T-helper 2 cell treated with Interferon-gamma antibody and Interleukin-4, amounts not matched to agents 5 μg/mL and 100 μg/mL, for 36 hours (primary cell): Measurements from ENCODE around the gene TADA1.

Experiments
- DNase-seq: peaks from one replicate; pipeline ENCODE4 v3.0.0; 2021; ENCODE audit warnings: low spot score
- H3K27ac Mint-ChIP-seq: one replicate; pipeline ENCODE4 v1.8.0; 2021; ENCODE audit warnings: mild to moderate bottlenecking, mixed read lengths
- H3K27me3 Mint-ChIP-seq: one replicate; pipeline ENCODE4 v1.8.0; 2021; ENCODE audit warnings: low read depth, mixed read lengths
- H3K36me3 Mint-ChIP-seq: one replicate; pipeline ENCODE4 v1.8.0; 2021; ENCODE audit warnings: low read depth, mixed read lengths
- H3K4me1 Mint-ChIP-seq: one replicate; pipeline ENCODE4 v1.8.0; 2021; ENCODE audit warnings: low read depth, mixed read lengths
- H3K4me3 Mint-ChIP-seq: one replicate; pipeline ENCODE4 v1.8.0; 2022; ENCODE audit warnings: mild to moderate bottlenecking, moderate library complexity, mixed read lengths
- H3K9me3 Mint-ChIP-seq: one replicate; pipeline ENCODE4 v1.8.0; 2021; ENCODE audit warnings: mixed read lengths

Gene TADA1, protein sequence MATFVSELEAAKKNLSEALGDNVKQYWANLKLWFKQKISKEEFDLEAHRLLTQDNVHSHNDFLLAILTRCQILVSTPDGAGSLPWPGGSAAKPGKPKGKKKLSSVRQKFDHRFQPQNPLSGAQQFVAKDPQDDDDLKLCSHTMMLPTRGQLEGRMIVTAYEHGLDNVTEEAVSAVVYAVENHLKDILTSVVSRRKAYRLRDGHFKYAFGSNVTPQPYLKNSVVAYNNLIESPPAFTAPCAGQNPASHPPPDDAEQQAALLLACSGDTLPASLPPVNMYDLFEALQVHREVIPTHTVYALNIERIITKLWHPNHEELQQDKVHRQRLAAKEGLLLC

DNA sequence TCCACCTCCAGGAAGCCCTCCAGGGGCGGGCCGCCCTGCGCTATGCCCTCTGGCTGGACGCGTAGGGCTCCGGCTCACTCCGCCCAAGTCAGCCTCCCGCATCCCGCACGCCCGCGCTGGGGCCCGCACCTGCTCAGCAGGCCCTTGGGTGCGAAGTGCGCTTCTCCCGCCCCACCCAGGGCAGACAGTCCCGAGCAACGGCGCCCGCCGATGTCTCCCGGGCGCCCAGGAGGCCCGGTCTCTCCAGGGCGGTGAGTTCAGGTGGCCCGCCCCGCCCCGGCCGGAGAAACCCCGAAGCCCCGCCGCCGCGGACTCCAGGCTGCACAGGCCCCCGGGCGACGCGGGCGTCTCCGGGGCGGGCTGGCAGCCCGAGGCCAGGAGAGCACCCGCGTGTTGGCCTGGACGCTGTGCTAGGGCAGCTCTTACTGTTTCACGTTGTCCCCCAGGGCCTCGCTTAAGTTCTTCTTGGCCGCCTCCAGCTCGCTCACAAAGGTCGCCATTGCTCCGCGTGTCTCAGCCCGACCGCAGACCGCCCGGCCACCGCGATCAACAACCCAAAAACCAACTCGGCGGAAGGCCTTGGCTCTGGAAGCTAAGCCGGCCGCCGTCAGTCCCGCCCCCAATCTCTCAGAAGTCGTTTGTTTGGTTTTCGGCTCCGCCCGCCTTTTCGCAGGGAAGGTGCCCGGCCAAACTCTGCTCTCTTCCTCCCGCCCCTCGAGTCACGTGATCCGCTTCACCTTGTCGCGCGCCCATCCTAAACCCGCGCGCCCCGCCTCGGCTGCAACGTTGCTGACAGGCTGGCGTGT lies at the start of gene TADA1:
Gene TADA1 (minus strand): TSS at position 531 of the 806 bp plus-strand sequence. CDS start 31 bp downstream, at position 500.
- H3K27ac Mint-ChIP-seq = peak within 1 kb of the TSS; percentile 99
- peaks cover 8% of the 10 kb centered on the region for H3K27me3 Mint-ChIP-seq
- peaks cover 20% of the 10 kb centered on the region for H3K36me3 Mint-ChIP-seq
- H3K9me3 Mint-ChIP-seq = no peaks in the 10 kb centered on the region
- peaks cover 43% of the 10 kb centered on the region for H3K4me1 Mint-ChIP-seq
- DNase-seq = peak; percentile 98
- H3K4me3 Mint-ChIP-seq = peak within 1 kb of the TSS; percentile 97

DNA sequence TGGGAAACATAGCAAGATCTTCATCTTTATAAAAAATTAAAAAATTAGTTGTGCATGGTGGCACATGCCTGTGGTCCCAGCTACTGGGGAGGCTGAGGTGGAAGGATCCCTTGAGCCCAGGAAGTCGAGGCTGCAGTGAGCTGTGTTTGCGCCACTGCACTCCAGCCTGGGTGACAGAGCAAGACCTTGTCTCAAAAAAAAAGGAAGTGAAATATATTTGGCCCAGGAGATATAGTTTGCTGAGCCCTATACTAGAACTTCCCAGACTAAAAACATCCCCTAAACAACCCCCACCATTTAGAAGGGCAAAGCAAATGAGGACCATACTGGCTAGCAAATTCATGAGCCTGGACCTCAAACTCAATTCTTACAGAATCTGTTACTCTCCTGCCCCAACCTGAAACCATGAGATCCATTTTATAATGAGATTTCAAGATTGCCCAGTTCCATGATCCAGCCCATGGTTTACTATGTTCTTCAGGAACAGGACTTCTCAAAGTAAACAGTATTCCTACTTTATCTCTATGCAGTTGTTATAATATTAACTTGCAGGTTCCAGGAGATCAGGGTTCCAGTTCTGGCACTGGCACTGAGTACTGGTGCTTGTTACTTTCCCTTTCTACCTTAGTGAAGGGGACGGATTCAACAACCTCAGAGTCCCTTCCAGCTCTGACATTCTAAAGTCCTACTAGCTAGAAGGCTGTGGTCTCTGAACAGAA lies 48.9 kb upstream of the TADA1 start:
- peaks cover 10% of the 10 kb centered on the region for H3K36me3 Mint-ChIP-seq
- DNase-seq = no peak
- H3K27ac Mint-ChIP-seq = no peak overlapping the region
- H3K4me1 Mint-ChIP-seq = no peaks in the 10 kb centered on the region
- H3K4me3 Mint-ChIP-seq = no peak overlapping the region
- no peaks in the 10 kb centered on the region for H3K9me3 Mint-ChIP-seq
- H3K27me3 Mint-ChIP-seq = peaks cover 20% of the 10 kb centered on the region

DNA sequence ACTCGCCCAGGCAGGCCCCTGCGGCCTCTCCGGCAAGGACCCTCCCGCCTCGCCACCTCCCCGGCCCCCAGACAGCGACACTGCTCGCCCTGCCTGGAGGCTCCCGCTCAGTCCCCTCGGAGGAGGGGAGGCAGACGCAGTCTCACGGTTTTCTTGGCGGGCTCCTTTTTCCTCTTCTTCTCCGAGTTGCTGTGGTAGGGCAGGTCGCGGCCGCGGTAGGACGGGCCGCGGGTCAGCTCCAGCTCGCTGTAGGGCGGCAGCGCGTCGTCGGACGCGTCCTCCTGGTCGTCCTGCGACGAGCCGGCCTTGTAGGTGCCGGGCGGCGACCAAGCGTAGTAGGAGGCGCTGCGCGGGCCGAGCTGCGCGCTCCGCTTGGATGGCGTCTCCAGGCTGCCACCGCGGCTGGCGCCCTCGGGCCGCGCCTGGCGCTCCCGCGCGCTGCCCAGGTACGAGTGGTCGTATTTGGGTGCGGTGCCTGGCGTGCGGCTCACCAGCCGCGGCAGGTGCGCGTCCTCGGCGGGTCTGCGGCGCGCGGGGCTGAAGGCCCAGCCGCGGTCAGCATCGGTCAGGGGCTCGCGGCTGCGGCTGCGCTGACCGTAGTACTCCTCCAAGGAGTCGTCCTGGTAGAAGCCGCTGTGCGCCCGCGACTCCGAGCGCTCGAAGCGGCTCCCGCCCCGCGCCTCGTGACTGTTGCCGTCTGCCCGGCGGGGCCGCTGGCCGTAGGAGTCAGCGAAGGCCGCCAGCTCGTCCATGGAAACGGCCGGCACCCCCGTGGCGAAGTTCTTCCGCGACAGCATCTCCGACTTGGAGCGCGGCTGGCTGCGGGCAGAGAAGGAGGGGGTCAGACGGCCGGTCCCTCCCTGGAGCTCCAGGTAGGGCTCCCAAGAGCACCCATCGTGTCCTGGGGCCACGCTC lies 44.8 kb upstream of the TADA1 start:
- Mint-ChIP-seq H3K4me1 (no peaks in the 10 kb centered on the region), H3K27ac (no peak overlapping the region), H3K9me3 (no peaks in the 10 kb centered on the region), H3K36me3 (peaks cover 8% of the 10 kb centered on the region), H3K4me3 (peak overlapping the region; percentile 50), H3K27me3 (peaks cover 36% of the 10 kb centered on the region)
- DNase-seq = no peak

DNA sequence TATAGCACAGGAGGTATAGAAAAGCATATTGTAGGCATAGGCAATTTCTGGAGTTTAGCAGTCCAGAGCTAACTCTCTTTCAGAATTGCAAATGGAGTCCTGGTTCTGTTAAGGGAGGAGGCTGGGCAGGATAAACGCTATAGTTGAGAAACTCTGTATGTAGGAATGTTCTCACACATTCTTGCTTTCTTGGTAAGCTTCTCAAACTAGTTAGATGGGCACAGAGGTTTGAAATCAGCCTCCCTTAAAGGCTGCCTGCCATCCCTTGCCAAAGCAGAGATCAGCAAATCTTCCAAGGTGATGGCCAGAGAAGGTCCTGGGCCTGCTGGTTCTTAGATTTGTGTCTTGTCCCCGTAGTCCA lies 42.9 kb upstream of the TADA1 start:
- peaks cover 8% of the 10 kb centered on the region for H3K36me3 Mint-ChIP-seq
- H3K27ac Mint-ChIP-seq = no peak overlapping the region
- no peaks in the 10 kb centered on the region for H3K4me1 Mint-ChIP-seq
- DNase-seq = no peak
- H3K27me3 Mint-ChIP-seq = peaks cover 36% of the 10 kb centered on the region
- H3K9me3 Mint-ChIP-seq = no peaks in the 10 kb centered on the region
- H3K4me3 Mint-ChIP-seq = no peak overlapping the region

- H3K27me3 Mint-ChIP-seq = peaks cover 39% of the 10 kb centered on the region
- H3K36me3 Mint-ChIP-seq = peaks cover 8% of the 10 kb centered on the region
- no peak overlapping the region for H3K27ac Mint-ChIP-seq
- H3K9me3 Mint-ChIP-seq = no peaks in the 10 kb centered on the region
- no peak for DNase-seq
- no peaks in the 10 kb centered on the region for H3K4me1 Mint-ChIP-seq
- no peak overlapping the region for H3K4me3 Mint-ChIP-seq
These were observed 42.3 kb upstream of the TADA1 start for GRCh38 chr1:166918088-166918955.

DNA sequence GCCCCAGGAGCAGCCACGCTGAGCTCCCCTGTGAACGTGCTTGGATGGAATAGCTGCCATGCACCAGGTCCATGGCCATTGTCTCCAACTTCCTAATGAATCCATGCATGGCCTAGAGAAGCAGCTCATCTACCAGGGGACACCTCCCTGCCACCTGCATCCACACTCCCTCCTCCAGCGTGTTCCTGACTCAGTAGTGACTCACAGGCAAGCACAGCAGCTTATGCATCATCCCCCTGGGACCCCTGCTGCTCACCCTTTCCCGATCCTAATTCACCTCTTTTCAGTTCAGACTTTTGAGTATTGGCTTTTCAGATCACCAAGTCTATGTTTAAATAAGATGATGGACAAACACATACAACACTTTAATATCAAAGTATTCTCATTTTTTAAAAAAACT lies 39.9 kb upstream of the TADA1 start:
- Mint-ChIP-seq H3K36me3 (peaks cover 6% of the 10 kb centered on the region), H3K4me1 (peaks cover 2% of the 10 kb centered on the region), H3K9me3 (peaks cover 11% of the 10 kb centered on the region), H3K27me3 (peaks cover 28% of the 10 kb centered on the region), H3K27ac (no peak overlapping the region), H3K4me3 (no peak overlapping the region)
- DNase-seq = no peak

GRCh38 chr1:166915042-166915441 lies 39.0 kb upstream of the TADA1 start:
- H3K4me1 Mint-ChIP-seq = peaks cover 8% of the 10 kb centered on the region
- H3K36me3 Mint-ChIP-seq = peaks cover 9% of the 10 kb centered on the region

DNA sequence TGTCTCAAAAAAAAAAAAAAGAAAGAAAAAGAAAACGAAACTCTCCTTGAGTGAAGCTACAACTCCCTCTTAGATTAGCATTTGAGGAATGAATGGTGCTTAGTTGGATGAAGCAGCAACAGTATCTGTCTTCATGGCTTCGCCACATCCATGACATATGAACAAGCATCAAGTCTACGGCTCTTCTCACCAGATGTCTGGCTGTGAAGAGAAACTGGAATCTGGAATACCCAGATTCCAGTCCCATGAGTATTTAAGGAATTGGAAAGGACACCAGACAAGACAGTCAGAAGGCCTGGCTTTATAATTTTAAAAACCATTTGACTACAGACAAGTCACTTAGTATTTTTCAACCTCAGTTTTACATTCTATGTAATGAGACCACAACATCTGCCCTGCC lies 38.0 kb upstream of the TADA1 start:
- no peak for DNase-seq
- no peak overlapping the region for H3K4me3 Mint-ChIP-seq
- peaks cover 11% of the 10 kb centered on the region for H3K9me3 Mint-ChIP-seq
- no peak overlapping the region for H3K27ac Mint-ChIP-seq
- peaks cover 8% of the 10 kb centered on the region for H3K4me1 Mint-ChIP-seq
- peaks cover 14% of the 10 kb centered on the region for H3K27me3 Mint-ChIP-seq
- H3K36me3 Mint-ChIP-seq = peaks cover 9% of the 10 kb centered on the region

More at GRCh38 chr1:166915042-166915441, 39.0 kb upstream of the TADA1 start:
- Mint-ChIP-seq H3K27ac (no peak overlapping the region), H3K9me3 (peaks cover 11% of the 10 kb centered on the region), H3K4me3 (no peak overlapping the region), H3K27me3 (peaks cover 23% of the 10 kb centered on the region)
- no peak for DNase-seq

- H3K36me3 Mint-ChIP-seq = peaks cover 9% of the 10 kb centered on the region
- no peak overlapping the region for H3K27ac Mint-ChIP-seq
- peaks cover 11% of the 10 kb centered on the region for H3K9me3 Mint-ChIP-seq
- no peak overlapping the region for H3K4me3 Mint-ChIP-seq
- H3K27me3 Mint-ChIP-seq = peaks cover 6% of the 10 kb centered on the region
- H3K4me1 Mint-ChIP-seq = peaks cover 15% of the 10 kb centered on the region
- DNase-seq = no peak
These were observed 35.6 kb upstream of the TADA1 start for GRCh38 chr1:166911624-166912023.

DNA sequence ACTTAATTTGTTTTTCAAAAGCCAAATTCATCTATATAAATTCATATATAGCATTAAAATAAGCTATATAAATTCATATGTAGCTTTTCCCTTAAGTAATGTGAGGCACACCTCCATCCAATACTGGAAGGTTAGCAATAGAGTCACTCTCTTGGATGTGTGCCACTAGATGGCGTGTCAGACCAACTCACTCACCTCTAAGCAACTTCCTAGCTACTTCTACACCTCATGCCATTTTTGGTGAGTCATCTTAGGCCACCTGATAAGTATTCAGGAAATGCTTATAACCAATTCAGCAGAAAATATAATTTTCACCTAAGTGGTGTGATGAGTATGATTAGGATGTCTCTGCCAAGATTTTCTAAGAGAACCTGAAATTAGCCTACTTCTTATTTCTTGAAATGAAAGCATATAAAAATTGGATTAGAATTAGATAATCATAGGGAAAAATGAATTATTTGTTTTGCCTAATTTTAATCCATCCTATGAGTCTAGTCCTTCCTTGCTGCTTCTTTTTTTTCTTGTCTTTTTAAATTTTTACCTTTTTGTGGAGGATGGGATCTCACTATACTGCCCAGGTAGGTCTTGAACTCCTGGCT lies 34.4 kb upstream of the TADA1 start:
- peaks cover 6% of the 10 kb centered on the region for H3K27me3 Mint-ChIP-seq
- H3K27ac Mint-ChIP-seq = no peak overlapping the region
- peak; percentile 74 for DNase-seq
- no peak overlapping the region for H3K4me3 Mint-ChIP-seq
- peaks cover 11% of the 10 kb centered on the region for H3K9me3 Mint-ChIP-seq
- peaks cover 9% of the 10 kb centered on the region for H3K36me3 Mint-ChIP-seq
- peaks cover 26% of the 10 kb centered on the region for H3K4me1 Mint-ChIP-seq

DNA sequence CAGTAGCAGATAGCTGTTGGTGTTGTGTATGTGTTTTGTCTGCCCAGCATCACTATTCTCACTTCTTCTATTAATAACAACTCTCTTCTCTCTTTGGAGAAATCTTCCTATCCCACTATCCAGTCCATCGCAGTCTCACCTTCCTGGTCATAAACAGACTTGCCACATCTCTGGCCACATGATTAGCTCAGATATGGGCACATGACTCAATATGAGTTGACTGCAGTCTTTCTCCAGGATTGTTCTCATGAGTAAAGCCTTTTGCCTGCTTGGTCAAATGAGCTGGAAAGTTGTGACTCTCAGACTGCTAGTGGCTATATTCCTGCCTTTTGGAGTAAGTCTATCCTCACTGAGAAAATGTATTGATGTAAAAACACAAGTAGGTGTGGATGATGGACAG lies 32.9 kb upstream of the TADA1 start:
- no peak overlapping the region for H3K4me3 Mint-ChIP-seq
- peaks cover 11% of the 10 kb centered on the region for H3K27me3 Mint-ChIP-seq
- peaks cover 9% of the 10 kb centered on the region for H3K36me3 Mint-ChIP-seq
- H3K9me3 Mint-ChIP-seq = peaks cover 11% of the 10 kb centered on the region
- H3K27ac Mint-ChIP-seq = no peak overlapping the region
- H3K4me1 Mint-ChIP-seq = peaks cover 37% of the 10 kb centered on the region
- DNase-seq = no peak

GRCh38 chr1:166907763-166908162 lies 31.7 kb upstream of the TADA1 start:
- no peak for DNase-seq
- Mint-ChIP-seq H3K27me3 (peaks cover 7% of the 10 kb centered on the region), H3K27ac (no peak overlapping the region), H3K9me3 (peaks cover 11% of the 10 kb centered on the region), H3K4me3 (no peak overlapping the region), H3K36me3 (peaks cover 9% of the 10 kb centered on the region), H3K4me1 (peaks cover 38% of the 10 kb centered on the region)
